ENCODE results near the gene ZNF536.
"Not testable (repeated sequence)": the region's sequence is repeated elsewhere in the genome, so short reads cannot be mapped to it uniquely, and the experiment has no call there.

ZNF536 gene

DNA sequence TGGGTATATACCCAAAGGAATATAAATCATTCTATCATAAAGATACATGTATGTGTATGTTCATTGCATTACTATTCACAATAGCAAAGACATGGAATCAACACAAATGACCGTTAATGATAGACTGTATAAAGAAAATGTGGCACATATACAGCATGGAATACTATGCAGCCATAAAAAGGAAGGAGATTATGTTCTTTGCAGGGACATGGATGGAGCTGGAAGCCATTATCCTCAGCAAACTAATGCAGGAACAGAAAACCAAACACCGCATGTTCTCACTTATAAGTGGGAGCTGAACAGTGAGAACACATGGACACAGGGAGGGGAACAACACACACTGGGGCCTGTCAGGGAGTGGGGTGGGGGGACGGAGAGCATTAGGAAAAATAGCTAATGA lies 125.9 kb downstream of the ZNF536 start:
- not testable (repeated sequence) for DNase-seq

DNA sequence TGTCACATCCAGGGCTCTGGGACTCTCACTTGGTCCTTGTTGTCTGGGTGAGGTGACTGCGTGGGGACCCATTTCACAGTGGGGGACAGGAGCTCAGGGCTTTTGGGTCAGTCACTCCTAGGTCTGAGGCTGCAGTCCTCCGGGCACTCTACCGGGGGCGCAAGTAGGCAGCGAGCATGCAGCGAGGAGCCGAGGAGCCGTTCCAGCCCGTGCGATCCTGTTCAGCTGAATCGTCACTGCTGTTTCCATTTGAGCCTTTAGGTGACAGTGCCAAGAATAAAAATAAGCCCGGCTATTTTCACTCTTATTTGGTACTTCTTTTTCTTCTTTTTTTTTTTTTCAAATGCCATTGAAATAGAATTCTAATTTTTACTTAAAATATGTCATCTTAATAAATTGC lies 126.5 kb downstream of the ZNF536 start:
- DNase-seq: no peak

DNA sequence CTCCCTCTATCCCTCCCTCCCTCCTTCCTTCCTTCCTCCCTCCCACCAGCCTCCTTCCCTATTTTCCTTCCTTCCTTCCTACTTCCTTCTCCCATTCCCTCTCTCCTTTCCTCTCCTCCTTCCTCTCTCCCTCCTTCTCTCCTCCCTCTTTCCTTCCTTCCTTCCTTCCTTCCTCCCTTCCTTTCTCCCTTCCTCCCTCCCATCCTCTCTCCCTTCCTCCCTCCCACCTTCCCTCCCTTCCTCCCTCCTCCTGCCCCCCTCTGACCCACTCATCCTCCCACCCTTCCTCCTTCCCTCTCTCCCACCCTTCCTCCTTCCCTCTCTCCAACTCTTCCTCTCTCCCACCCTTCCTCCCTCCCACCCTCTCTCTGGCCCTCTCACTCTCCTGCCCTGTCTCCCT lies 132.1 kb downstream of the ZNF536 start:
- no peak for DNase-seq

DNA sequence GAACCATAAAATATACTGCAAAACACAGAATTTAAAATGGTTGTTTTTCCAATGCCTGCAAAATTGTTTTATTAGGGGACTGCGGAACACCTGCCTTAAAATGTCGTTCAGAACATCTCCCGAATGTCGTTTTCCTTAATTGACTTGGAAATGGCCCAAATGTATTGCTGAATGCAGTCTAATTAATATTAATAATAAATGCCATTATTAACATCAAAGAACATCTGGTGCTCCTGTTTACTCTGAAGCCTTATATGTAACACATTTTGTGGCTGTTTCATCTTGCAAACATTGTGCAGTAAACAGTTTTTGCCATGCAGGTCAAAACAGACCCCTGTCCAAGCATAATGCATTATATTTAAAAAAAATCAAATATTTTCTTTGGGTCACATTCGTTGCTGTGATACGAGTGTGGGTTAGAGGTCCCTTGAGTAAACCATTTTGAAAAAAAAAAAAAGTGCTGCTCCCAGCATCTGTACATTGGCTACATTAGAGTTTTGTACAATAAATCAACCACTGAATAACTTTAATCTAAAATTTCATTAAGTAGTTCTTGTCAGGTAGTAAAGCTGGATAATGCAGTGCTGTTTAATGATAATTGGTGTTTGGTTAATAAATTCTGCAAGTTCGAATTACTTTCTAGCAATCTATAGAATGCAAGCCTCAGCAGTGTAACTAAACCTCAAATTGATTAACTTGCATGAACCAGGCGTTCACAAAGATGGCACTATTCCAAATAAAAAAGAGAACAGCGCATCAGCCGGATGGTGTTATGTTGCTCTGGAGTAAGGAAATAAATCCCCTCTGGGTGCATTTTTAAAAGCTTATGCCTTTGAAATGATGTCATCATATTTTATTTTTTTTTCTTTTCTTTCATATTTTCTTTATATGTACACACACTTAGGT lies 140.2 kb downstream of the ZNF536 start:
- no peak for DNase-seq

DNA sequence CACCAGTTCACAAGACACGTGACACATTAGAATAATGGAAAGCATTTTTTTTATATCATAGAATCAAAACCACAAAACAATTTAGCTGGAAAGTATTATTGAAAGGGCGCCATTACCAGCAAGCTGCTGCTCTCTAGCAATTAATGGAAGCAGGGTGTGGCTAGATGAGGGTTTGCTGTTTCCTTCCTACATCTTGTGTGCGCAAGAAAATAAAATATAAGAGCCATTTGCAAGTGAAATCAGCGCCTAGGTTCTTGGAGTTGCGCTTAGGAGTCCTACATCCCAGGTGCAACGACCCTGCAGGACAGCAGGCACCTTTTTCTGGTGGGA lies 140.9 kb downstream of the ZNF536 start:
- DNase-seq: no peak

DNA sequence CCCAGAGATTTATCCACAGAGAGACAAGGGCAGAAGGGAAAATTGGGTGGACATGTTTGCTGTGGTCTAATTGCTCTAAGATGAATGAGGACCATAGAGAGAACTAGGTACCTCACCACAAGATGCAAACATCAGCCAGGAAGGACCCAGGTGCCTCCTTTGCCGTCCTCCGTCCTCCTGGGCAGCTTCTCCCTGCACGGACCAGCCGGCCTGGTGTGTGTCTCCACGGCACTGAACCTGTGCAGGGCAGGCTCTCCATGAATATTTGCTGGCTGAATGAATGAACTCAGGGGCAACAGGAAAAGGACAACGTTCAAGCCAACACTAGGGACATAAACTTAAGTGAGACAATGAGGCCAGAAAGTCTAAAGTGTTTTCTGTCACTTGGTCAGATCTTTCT lies 143.9 kb downstream of the ZNF536 start:
- DNase-seq: no peak

DNA sequence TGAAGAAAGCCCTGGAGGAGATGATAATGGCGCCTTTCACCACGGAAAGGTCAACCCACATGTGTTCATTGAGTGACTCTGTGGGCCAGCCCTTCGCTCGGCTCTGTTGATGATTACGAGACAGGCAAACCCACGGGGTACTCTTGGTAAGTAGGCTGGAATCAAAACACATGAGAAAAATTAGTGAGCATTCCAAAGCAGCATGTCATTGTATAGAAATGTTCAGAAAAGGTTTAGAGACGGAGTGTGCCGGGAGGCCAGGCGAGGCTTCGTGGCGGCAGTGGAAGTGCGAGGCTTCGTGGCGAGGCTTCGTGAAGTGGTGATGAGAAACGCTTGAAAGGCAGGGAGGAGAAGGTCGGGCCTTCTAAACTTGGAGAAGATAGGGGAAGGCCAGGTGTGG lies 144.3 kb downstream of the ZNF536 start:
- DNase-seq: no peak

DNA sequence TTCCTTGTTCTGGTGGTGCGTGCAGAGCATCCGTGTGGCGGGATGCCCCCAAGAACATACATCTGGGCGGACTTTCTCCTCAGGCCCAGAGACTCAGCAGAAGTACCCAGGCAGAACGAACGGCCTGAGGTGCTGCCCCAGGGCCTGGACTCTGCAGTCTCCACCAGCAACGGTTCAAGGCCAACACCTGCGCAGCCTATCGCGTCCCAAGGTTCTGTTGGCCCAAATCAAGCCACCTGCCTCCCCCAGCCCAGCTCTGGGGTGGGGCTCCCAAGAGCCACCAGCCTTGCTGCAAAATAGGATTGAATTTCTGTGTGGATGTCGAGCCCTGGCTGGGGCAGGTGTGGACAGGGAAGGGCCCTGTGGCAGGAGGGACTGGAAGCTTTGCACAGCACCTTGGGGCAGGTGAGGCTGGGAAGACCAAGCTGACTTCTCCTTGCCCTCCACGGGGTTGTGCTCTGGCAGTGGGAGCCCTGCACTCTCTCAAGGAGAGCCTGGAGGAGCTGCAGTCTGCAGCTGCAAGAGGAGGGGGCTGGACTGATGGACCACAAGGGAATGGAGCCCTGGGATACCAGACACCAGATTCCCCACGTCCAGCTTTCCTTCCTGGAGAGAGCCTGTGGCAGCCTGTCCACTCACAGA lies 146.9 kb downstream of the ZNF536 start:
- DNase-seq: no peak

DNA sequence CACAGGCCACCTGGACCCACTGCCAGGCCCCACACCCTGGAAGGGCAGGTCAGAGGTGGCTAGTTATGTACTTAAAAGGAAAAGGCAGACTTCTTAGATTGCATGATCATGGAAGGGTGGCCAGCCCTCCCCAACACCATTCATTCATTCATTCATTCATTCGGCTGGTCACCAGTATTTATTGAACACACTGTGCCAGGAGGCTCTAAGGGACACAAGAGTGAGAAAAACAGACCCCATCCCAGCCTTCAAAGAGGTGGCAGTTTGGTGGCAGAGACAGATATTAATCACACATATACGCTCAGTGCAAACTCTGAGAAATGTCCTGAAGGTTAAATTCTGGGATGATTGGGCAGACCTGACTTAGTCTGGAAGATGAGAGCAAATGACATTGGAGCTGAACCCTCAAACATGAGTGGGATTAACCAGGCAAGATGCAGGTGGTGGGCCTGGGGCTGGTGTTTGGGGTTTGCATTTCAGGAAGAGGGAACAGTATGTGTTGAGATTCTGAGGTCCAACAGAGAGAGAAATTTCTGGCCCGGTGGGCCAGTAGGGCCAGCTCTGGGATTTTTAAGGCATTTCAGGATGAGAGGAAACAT lies 147.5 kb downstream of the ZNF536 start:
- DNase-seq: no peak

DNA sequence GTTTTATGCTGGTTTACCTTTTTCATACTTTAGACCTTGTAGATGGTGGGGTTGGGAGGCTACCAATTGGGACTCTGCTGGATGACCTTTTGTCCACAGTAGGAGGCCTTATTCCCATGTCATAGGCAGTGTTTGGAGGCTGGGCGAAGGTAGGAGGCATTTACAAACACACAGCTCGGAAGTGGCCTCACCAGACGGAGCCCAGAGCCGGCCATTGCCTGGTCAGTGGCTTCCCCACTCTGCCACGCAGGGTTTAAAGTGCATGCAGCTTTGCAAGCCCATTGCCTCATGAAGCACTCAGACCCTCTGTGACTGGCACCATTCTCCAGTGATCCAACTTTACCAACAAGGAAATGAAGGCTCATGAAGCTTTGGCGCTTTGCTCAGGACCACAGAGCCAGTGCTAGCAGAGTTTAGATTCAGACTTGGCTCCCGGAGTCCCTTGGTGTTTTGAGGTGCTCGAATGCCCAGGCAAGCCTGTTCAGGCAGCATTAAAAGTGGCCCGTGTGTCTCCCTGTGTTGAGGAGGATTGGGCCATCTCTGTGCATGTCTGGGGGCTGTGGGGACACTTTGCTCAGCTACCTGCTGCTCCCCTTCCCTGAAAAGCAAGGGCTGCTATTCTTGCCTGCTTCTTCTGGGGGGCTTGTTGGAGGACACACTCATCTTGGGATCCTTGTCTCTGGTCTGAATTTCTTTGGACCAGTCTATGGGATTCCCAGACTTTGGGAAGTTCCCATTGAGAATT lies 148.7 kb downstream of the ZNF536 start:
- no peak for DNase-seq

DNA sequence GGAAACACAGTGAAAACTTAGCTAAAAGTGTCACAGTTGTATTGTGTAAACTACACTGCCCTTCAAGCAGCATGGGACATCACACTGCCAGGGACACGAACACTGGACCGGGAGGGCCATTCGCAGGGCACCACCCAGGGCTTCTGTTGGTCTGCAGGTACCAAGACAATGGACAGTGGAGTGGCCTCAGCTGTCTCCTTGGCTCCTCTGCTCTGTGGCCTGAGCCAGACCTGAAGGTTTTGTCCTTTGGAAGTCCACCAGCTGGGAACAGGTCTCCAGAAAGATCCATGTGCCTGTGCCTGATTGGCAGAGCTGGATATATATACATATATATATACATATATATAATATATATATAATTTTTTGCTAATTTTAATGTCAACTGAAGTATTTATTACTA lies 149.8 kb downstream of the ZNF536 start:
- no peak for DNase-seq

DNA sequence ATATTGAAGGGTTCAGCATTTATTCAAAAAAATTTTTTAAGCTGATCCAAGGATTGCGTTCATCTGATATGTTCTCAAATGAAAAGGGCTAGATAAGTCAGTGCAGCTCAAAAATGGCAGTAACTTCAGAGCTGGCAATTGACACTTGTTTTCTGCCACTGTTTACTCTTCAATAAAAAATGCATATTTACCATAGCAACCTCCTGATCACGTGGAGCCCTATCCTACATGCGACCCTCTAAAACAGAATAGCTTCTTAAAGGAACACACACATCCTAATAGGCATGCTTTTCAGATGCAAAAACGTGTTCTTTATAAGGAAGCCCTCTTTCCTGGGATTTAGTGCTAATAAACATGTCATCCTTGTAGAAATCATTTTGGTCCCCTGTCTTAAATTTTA lies 150.2 kb downstream of the ZNF536 start:
- no peak for DNase-seq

DNA sequence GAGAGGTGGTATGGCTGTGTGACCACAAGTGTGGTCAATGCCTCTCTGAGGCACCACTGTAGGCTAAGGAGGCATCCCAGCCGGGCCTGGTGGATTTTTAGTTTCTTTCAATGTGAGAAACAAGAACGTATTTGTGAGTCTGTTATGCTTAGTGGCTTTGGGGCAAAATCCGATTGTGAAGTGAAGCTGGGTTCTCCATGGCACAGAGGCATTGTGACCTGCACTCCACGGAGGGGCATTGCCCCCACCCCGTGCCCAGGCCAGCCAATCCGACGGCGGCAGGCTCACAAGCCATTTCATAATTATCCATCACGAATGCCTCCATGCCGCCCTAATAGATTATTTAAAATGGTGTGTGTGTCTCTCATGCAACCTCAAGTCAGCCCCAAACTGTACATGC lies 151.6 kb downstream of the ZNF536 start:
- no peak for DNase-seq

DNA sequence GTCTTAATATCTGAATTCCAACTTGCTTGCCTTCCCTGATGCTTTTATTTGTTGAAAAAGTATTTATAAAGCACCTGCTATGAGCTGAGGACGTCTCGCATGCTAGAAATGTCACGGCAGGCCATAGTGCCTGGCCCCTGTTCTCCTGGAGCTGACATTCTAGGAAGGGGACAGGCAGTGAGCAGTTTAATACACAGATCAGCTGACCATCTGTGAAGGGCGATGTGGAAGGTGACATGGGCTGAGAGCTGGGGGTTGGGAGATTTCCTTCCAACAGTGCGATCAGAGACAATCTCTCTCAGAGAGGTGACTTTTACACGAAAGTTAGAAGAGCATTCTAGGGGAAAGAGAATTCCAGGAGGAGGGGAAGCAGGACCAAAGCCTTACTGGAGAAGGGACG lies 153.2 kb downstream of the ZNF536 start:
- DNase-seq: no peak

DNA sequence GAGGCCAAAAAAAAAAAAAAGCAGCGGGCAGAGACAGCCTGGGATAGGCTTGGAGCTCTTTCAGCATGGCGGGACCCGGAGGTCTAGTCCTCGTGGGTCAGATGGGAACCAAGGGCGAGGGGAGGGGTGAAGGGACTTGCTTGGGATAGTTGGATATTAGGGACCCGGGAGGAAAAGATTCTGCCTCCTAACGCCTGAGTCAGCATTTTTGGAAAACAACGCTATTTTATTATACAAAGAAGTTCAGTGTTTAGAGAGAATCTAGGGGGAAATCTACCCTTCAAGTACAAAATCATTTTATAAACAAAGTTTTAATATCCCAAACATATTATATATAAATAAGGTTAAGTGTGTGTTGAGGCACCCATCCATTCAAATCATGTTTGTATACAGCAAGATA lies 156.7 kb downstream of the ZNF536 start:
- no peak for DNase-seq

DNA sequence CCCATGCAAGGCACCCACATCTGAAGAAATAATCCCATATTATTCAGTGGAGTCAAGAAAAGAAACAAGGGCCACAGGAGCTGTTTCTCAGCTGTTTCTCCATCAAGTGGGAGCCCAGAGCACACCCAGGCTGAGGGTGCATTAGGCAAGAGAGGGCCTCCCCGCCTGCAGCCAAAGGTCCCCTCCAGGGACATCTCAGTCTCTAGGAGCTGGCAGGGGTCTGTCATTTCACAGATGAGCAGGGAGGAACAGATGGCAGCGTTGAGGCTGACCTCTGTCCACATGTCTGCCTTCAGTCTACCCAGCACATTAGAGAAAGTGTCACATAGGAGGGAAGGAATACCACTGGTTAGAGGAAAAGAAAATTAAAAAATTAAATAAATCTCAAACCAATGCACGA lies 157.7 kb downstream of the ZNF536 start:
- DNase-seq: no peak

DNA sequence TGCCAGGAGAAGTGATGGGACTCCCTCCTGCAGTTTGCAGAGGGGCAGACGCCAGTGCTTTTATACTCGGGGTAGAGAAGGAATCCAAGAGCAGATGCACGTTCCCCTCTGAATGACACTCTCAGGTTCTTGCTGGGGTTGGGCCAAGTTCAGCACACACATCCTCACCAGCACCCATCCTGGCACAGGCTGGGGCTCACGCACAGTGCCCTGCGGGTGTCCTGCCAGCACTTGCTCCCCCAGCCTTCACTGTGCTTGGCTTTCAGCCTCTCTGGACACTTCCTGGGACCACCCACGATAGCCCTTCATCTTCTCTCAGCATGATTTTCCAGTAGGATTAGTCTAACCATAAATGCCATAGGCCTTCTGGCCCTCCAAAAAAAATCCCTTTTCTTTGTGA lies 158.6 kb downstream of the ZNF536 start:
- no peak for DNase-seq

DNA sequence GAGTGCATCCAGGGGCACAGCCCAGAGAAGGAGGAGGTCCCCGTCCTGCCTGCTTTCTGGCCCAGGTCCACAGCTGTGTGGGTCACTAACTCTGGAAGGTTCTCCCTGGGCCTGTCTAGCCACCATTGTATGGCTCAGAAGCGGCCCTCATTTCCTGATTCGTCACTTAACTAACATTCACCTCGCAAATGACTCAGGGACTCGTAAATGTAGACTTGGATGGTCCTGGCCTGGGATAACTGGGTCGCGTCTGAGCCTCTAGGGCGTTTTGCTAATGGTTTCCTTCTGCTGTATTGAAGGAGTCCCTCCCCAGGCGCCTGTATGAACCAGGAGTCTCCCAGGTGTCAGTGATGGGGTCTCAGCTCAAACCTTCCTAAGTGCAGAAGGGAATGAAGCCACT lies 162.8 kb downstream of the ZNF536 start:
- DNase-seq: no peak

DNA sequence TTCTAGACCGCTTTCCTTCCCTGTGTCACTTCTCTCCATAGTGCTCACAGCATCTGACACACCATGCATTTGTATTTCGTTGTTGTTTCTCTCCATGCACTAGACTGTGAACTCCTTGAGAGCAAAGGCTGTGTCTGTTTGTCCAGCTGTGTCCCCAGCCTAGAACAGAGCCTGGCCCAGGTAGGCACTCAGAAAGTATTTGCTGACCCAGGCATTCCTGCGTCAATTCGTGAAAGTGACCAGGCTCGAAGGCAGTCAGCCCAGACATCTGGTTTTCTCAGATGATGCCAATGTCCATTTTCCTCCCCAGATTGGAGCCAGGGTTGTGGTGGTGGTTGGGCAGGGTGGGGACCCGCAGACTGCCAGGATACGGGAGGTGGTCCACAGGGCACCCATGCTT lies 164.8 kb downstream of the ZNF536 start:
- DNase-seq: no peak

DNA sequence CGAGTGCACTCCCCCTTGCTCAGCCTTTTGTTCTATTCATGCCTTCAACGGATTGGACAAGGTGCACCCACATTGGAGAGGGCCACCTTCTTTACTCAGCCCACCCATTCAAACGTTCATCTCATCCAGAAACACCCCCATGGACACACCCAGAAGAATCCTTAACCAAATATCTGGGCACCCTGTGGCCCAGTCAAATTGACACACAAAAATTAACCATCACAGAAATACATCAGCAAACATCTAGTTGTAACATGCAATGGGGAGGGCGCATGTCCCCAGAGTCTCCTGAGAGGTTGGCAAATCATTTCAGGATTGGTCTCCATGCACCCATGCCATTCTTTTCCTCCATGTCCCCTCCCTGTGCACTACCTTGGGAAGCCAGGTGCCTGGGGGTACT lies 167.1 kb downstream of the ZNF536 start:
- no peak for DNase-seq

DNA sequence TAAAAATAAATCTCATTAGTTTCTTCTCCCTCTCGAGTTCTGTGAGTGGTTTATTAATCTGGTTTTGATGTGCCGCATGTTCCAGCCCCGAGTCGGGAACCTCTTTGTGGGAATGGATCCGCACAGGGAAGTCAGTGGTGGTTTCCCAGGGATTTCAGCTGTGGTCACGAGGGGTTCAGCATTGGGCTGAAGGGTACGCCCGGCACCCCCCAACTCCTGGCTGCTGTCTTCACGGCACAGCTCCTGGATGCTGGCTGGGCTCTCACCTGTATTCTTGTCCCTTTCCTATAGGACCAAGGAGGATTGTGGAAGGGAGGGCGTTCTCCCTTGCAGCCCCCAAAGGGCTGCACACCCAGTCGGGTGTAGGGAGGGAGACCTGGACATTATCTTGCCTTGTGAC lies 167.8 kb downstream of the ZNF536 start:
- DNase-seq: no peak

DNA sequence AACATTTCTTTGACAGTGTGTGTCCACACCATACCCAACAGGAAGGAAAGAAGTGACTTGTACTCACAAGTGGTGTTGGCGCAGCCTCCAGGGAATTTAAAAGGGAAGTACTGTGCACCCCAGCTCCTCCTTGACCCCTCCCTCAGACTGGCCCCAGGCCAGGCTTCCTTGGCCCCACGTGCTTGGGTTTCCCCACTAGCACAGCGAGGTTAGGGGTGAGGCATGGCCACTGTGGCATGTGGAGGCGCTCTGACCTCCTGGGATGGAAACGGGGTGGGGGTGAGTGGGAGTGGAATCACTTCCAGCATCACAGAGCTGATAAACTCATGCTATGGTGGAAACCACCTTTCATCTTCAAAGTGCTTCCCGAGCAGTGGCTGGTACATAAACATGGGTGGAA lies 168.6 kb downstream of the ZNF536 start:
- DNase-seq: no peak

DNA sequence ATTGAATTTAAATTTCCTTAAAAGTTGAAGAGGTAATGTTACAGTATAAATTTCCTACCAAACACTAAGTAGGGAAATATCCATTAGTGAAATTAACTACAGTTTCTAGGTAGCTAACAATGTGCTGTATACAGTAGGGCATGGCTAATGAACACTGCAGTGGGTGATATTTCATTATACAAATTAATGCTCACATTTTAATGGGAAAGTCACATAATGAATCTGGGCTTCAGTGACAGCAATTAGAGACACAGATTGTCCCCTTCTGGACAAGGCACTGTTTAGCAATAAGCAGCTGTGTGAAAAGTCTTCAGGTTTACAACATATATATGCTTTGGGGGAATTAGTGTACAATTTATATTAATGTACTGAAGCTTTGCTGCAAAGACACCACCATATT lies 169.4 kb downstream of the ZNF536 start:
- no peak for DNase-seq
